GM12878 (cell line): ENCODE results near the gene PRR11. TPM values are rescaled to one million over a fixed set of nuclear protein-coding genes. Genes with fewer than 3 reads are reported as not detected.

Source experiments
- ATF3 ChIP-seq: IDR thresholded peaks from 2 replicates; pipeline ENCODE4 v1.6.1; 2011; ENCODE audit warnings: low read depth, mild to moderate bottlenecking, low read length, moderate library complexity, borderline replicate concordance; ENCODE audit errors: extremely low read depth
- BACH1 ChIP-seq: fragments of 450-650 bp; IDR thresholded peaks from 2 replicates; pipeline ENCODE4 v1.6.1; 2017; ENCODE audit warnings: mild to moderate bottlenecking, borderline replicate concordance
- BCLAF1 ChIP-seq: fragments of 450-650 bp; IDR thresholded peaks from 2 replicates; pipeline ENCODE4 v1.6.1; 2017; ENCODE audit warnings: antibody characterized with exemption, mild to moderate bottlenecking, moderate library complexity
- E2F4 ChIP-seq: IDR thresholded peaks from 2 replicates; pipeline ENCODE4 v1.6.1; 2012; ENCODE audit warnings: low read depth, low read length, improper control_type of control experiment
- ELK1 ChIP-seq: IDR thresholded peaks from 2 replicates; pipeline ENCODE4 v1.6.1; 2012; ENCODE audit warnings: low read depth, low read length, improper control_type of control experiment
- HCFC1 ChIP-seq: fragments of 150-350 bp; IDR thresholded peaks from 2 replicates; pipeline ENCODE4 v1.6.1; 2014; ENCODE audit warnings: low read length
- HDAC2 ChIP-seq: fragments of 200-600 bp; sonication (generic); IDR thresholded peaks from 2 replicates; pipeline ENCODE4 v1.6.1; 2017
- IKZF1 ChIP-seq: fragments of 450-650 bp; conservative IDR thresholded peaks from 2 replicates; pipeline ENCODE4 v1.6.1; 2017; ENCODE audit warnings: antibody characterized with exemption, mild to moderate bottlenecking
- IRF3 ChIP-seq: fragments of 450-650 bp; IDR thresholded peaks from 2 replicates; pipeline ENCODE4 v1.6.1; 2014; ENCODE audit warnings: mild to moderate bottlenecking
- MTA2 ChIP-seq: fragments of 450-650 bp; IDR thresholded peaks from 2 replicates; pipeline ENCODE4 v1.6.1; 2016; ENCODE audit warnings: low read depth, mild to moderate bottlenecking, moderate library complexity
- NFYB ChIP-seq: IDR thresholded peaks from 2 replicates; pipeline ENCODE4 v1.6.1; 2011; ENCODE audit warnings: low read depth, mild to moderate bottlenecking, low read length, improper control_type of control experiment, moderate library complexity; ENCODE audit not compliant: insufficient read depth
- PBX3 ChIP-seq: IDR thresholded peaks from 2 replicates; pipeline ENCODE4 v1.6.1; 2011; ENCODE audit warnings: mild to moderate bottlenecking, low read depth, low read length, moderate library complexity; ENCODE audit not compliant: insufficient replicate concordance
- POLR2AphosphoS5 ChIP-seq: IDR thresholded peaks from 2 replicates; pipeline ENCODE4 v1.6.1; 2011; ENCODE audit warnings: mild to moderate bottlenecking, low read length, inconsistent platforms
- POU2F2 ChIP-seq: IDR thresholded peaks from 3 replicates; pipeline ENCODE4 v1.6.1; 2011; ENCODE audit warnings: low read depth, mild to moderate bottlenecking, low read length, borderline replicate concordance
- RCOR1 ChIP-seq: conservative IDR thresholded peaks from 2 replicates; pipeline ENCODE4 v1.6.1; 2012; ENCODE audit warnings: low read depth, low read length, improper control_type of control experiment
- SMARCA5 ChIP-seq: fragments of 450-650 bp; IDR thresholded peaks from 2 replicates; pipeline ENCODE4 v1.6.1; 2017; ENCODE audit warnings: mild to moderate bottlenecking
- SUZ12 ChIP-seq: fragments of 200-600 bp; sonication (generic); IDR thresholded peaks from one replicate; pipeline ENCODE4 v1.6.1; 2018; ENCODE audit warnings: antibody characterized with exemption, mild to moderate bottlenecking; ENCODE audit not compliant: unreplicated experiment
- ZBTB4 ChIP-seq: fragments of 450-650 bp; formaldehyde crosslinking; IDR thresholded peaks from 2 replicates; pipeline ENCODE4 v1.4.0; 2022; ENCODE audit warnings: mild to moderate bottlenecking, moderate library complexity
- polyA plus RNA-seq, 11 experiments: library from polyadenylated mRNA; depleted of rRNA in 4 of 11; unstranded in 6 of 11; stranded (reverse) in 5 of 11; fragments of >200 nt; fragmentation: Nextera tagmentation in 4 of 11; fragmentation: Illumina TruSeq in 1 of 11; extraction: Ambion mirVana in 4 of 11; extraction: Trizol in 1 of 11; gene quantifications; 1 replicate in 1 of 11; 2 replicates in 10 of 11; pipeline versions ENCODE4 v1.2.1 to v1.2.3, GENCODE V29; 2011 to 2016; ENCODE audit warnings: inconsistent platforms in 2 of 11, missing spikeins in 2 of 11, low read depth in 1 of 11
- total RNA-seq, 4 experiments: library from RNA; depleted of rRNA in 3 of 4; stranded (reverse); fragments of >200 nt in 3 of 4; fragmentation: Illumina TruSeq in 1 of 4; extraction: Trizol in 1 of 4; gene quantifications; 2 replicates each; pipeline versions ENCODE4 v1.2.1 to v1.2.3, GENCODE V29; 2013 to 2021

The PRR11 gene
- total and polyA plus RNA-seq, 10 of the 15 experiments (the other 5 are each of a cell fraction or from before 2014, with no cell fraction given), result 20.8 to 97.0 (median 48.3) TPM

GRCh38 chr17:59155439-59156177 lies at the start of gene PRR11 (continued):
- TF ChIP-seq HCFC1 (no peak), BACH1 (no peak), SMARCA5 (no peak), PBX3 (no peak), POLR2AphosphoS5 (no peak), ZBTB4 (CRISPR knock-in tag) (no peak), MTA2 (no peak), HDAC2 (no peak), RCOR1 (no peak), E2F4 (peak; percentile 98), ELK1 (peak; percentile 48; the same call in 1 of the 2 replicates), IRF3 (peak; percentile 10; the same call in 1 of the 2 replicates), BCLAF1 (no peak), ATF3 (no peak), IKZF1 (no peak), POU2F2 (0 out of 3 replicates have a peak, but pooled peaks have one; percentile 2), SUZ12 (no peak), NFYB (peak; percentile 93)
